Measurements from ENCODE around the gene MLXIP.
"Not testable (repeated sequence)": the region's sequence is repeated elsewhere in the genome, so short reads cannot be mapped to it uniquely, and the experiment has no call there.

MLXIP gene

DNA sequence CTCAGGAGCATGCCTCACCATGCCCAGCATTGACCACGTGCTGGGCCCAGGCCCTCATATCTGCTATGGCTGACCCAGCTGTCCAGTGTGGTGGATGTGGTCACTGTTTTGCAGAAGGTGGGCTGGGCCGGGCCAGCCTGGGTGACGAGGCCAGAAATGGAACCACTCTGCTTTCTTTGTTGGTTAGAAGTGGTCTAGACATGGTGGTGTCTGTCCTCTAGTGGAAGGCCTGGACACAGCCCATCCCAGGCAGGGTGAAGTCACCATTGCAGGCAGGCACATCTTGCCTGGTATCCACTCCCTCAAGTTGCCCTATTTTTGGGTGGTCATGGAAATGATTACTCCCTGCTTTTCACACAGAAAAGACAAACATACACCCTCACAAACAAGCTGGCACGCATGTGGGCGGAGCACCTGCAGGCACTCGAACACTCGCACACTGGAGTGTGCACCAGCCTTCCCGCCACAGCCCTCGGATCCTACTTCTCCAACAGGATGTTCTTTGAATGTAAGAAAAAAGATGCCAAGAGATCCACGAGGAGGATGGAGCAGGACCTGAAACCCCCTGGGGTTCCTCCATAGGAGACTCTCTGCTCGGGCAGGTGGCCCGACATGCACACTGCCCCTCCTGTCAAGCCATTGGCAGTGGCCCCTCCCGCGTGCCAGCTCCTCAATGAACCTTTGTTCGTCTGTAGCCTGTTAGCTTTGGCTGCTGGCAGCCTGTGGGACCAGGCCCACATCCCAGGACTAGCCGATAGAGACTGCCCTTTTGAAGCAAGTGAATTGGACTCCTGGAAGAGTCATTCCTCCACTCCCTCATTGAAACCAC lies 38.4 kb downstream of the MLXIP start:
- Histone ChIP-seq H3K9ac (no peak overlapping the region), H4K20me1 (ENCODE audit: insufficient read depth) (no peaks in the 10 kb centered on the region), H3K79me2 (ENCODE audit: insufficient read depth, low read depth) (no peaks in the 10 kb centered on the region), H3K4me1 (ENCODE audit: low read depth, poor library complexity, severe bottlenecking) (no peaks in the 10 kb centered on the region), H2AFZ (ENCODE audit: low read depth) (no peak overlapping the region), H3K4me2 (no peak overlapping the region), H3K4me3 (IDR thresholded peaks at IDR 0.05; ENCODE audit: insufficient read depth, low read depth, low read length) (no peak overlapping the region), H3K27ac (no peak overlapping the region), H3K27me3 (ENCODE audit: insufficient read depth, low read depth) (no peaks in the 10 kb centered on the region), H3K36me3 (ENCODE audit: insufficient read depth) (no peaks in the 10 kb centered on the region)
- TF ChIP-seq, protein P1, sequence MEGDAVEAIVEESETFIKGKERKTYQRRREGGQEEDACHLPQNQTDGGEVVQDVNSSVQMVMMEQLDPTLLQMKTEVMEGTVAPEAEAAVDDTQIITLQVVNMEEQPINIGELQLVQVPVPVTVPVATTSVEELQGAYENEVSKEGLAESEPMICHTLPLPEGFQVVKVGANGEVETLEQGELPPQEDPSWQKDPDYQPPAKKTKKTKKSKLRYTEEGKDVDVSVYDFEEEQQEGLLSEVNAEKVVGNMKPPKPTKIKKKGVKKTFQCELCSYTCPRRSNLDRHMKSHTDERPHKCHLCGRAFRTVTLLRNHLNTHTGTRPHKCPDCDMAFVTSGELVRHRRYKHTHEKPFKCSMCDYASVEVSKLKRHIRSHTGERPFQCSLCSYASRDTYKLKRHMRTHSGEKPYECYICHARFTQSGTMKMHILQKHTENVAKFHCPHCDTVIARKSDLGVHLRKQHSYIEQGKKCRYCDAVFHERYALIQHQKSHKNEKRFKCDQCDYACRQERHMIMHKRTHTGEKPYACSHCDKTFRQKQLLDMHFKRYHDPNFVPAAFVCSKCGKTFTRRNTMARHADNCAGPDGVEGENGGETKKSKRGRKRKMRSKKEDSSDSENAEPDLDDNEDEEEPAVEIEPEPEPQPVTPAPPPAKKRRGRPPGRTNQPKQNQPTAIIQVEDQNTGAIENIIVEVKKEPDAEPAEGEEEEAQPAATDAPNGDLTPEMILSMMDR (conservative IDR thresholded peaks at IDR 0.05; ENCODE audit: low read depth, low read length), result no peak

DNA sequence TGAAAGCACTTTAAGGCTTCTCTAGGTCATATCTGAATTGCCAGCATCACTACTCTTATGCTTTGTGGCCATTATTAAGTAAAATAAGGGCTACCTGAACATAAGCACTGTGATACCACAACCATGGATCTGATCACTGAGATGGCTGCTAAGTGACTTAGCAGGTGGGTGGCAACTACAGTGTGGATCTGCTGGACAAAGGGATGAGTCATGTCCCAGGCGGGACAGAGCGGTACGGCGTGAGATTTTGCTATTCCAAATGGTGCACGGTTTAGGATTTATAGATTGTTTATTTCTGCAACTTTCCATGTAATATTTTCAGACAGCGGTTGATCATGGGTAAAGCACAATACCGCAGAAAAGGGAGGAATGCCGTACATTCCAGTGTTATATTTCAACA lies 39.4 kb downstream of the MLXIP start:
- H4K20me1 ChIP-seq (ENCODE audit: insufficient read depth), result no peaks in the 10 kb centered on the region

DNA sequence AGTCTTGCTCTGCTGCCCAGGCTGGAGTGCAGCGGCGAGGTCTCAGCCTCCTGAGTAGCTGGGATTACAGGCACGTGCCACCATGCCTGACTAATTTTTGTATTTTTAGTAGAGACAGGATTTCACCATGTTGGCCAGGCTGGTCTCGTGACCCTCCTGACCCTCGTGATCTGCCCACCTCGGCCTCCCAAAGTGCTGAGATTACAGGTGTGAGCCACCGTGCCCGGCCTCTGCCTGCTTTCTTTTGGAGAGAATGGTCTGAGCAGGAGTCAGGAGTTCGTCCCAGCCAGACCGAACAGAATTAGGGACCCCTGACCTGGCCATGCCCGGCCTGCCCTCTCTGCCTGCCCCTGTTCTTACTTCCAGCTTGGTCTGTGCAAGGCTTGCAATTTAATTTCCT lies 42.8 kb downstream of the MLXIP start:
- not testable (repeated sequence) for H3K4me1 ChIP-seq (ENCODE audit: low read depth, poor library complexity, severe bottlenecking); H3K27ac ChIP-seq; H3K36me3 ChIP-seq (ENCODE audit: insufficient read depth); H3K79me2 ChIP-seq (ENCODE audit: insufficient read depth, low read depth); H3K4me2 ChIP-seq; H4K20me1 ChIP-seq (ENCODE audit: insufficient read depth); H3K27me3 ChIP-seq (ENCODE audit: insufficient read depth, low read depth); H3K9ac ChIP-seq; H2AFZ ChIP-seq (ENCODE audit: low read depth); H3K4me3 ChIP-seq (IDR thresholded peaks at IDR 0.05; ENCODE audit: insufficient read depth, low read depth, low read length)

More for the DNA sequence above, 39.4 kb downstream of the MLXIP start:
- TF ChIP-seq, protein P1 (conservative IDR thresholded peaks at IDR 0.05; ENCODE audit: low read depth, low read length), result no peak
- H3K27ac ChIP-seq, result no peak overlapping the region
- H2AFZ ChIP-seq (ENCODE audit: low read depth), result no peak overlapping the region
- no peaks in the 10 kb centered on the region for H3K36me3 ChIP-seq (ENCODE audit: insufficient read depth)
- H3K27me3 ChIP-seq (ENCODE audit: insufficient read depth, low read depth), result no peaks in the 10 kb centered on the region
- peaks cover 2% of the 10 kb centered on the region for H3K4me1 ChIP-seq (ENCODE audit: low read depth, poor library complexity, severe bottlenecking)
- no peak overlapping the region for H3K4me3 ChIP-seq (IDR thresholded peaks at IDR 0.05; ENCODE audit: insufficient read depth, low read depth, low read length)
- no peak overlapping the region for H3K9ac ChIP-seq
- H3K79me2 ChIP-seq (ENCODE audit: insufficient read depth, low read depth), result no peaks in the 10 kb centered on the region
- no peak overlapping the region for H3K4me2 ChIP-seq

DNA sequence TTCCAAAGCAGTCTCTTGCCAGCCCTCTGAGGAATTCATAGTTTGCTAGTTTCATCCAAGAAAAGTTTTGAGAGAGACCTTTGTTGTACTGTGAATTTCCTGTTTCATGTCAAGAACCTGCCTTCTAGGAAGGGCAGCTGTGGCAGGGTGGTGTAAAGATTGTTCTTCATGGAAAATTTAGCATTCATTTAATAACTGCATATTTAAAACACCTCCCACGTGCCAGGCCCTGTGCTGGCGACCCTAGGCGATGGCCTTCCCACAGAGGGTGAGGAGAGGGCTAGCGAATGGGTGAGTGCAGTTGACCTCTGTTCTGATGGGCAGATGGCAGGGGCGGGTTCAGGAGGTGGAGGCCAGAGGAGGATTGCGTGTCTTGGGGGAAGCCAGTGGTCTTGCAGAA lies 43.2 kb downstream of the MLXIP start:
- H3K27ac ChIP-seq, result no peak overlapping the region
- H3K9ac ChIP-seq, result no peak overlapping the region
- H3K4me2 ChIP-seq, result no peak overlapping the region
- H3K79me2 ChIP-seq (ENCODE audit: insufficient read depth, low read depth), result no peaks in the 10 kb centered on the region
- no peaks in the 10 kb centered on the region for H3K27me3 ChIP-seq (ENCODE audit: insufficient read depth, low read depth)
- no peaks in the 10 kb centered on the region for H3K36me3 ChIP-seq (ENCODE audit: insufficient read depth)
- no peak overlapping the region for H3K4me3 ChIP-seq (IDR thresholded peaks at IDR 0.05; ENCODE audit: insufficient read depth, low read depth, low read length)
- H3K4me1 ChIP-seq (ENCODE audit: low read depth, poor library complexity, severe bottlenecking), result peaks cover 6% of the 10 kb centered on the region
- TF ChIP-seq, protein P1 (conservative IDR thresholded peaks at IDR 0.05; ENCODE audit: low read depth, low read length), result no peak
- H2AFZ ChIP-seq (ENCODE audit: low read depth), result no peak overlapping the region
- H4K20me1 ChIP-seq (ENCODE audit: insufficient read depth), result no peaks in the 10 kb centered on the region

DNA sequence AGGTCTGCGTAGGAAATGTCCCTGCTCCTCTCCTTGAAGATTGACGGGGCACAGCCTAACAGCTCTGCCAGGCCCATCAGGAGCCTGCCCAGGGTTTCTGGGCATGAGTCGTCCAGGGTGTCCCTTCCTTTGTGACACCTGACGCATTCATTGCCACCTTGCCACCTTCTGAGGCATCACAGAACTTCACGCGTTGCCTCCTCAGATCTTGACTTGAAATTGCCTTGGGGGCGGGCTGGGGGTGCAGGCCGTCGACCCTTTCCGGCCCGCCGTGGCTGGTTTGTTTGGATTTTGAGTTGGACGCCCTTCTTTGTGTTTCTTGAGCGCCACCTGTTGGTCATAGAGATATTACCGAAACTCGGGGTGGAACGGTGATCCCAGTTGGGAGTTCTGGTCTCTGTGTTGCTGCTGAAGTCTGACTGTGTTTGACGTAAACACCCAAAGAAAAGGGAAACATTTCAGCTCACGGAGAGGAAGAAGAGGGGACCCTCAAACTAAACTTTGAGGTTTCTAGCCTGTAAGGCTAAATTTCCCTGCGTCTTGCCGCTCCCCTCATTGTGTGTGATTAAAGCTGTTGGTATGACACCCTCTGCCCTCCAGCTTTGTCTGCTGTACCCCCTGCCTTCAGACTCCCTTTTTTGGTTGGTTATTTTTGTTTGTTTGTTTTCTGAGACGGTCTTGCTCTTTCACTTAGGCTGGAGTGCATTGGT lies 44.6 kb downstream of the MLXIP start:
- Histone ChIP-seq H4K20me1 (ENCODE audit: insufficient read depth) (no peaks in the 10 kb centered on the region), H3K27me3 (ENCODE audit: insufficient read depth, low read depth) (no peaks in the 10 kb centered on the region), H3K79me2 (ENCODE audit: insufficient read depth, low read depth) (no peaks in the 10 kb centered on the region), H2AFZ (ENCODE audit: low read depth) (no peak overlapping the region), H3K9ac (no peak overlapping the region), H3K4me3 (IDR thresholded peaks at IDR 0.05; ENCODE audit: insufficient read depth, low read depth, low read length) (no peak overlapping the region), H3K36me3 (ENCODE audit: insufficient read depth) (no peaks in the 10 kb centered on the region), H3K27ac (no peak overlapping the region), H3K4me2 (no peak overlapping the region), H3K4me1 (ENCODE audit: low read depth, poor library complexity, severe bottlenecking) (peaks cover 6% of the 10 kb centered on the region)
- TF ChIP-seq, protein P1 (conservative IDR thresholded peaks at IDR 0.05; ENCODE audit: low read depth, low read length), result peak; percentile 81
